Activated T-cell treated with anti-CD3 and anti-CD28 coated beads, Interleukin-2, amount 50 U/mL, for 1 hour (primary cell): ENCODE results near the gene SLC22A17.

Experiments
- DNase-seq: peaks from one replicate; pipeline ENCODE4 v3.0.0-alpha.2; 2020

SLC22A17 gene

GRCh38 chr14:23302290-23303225 is 50.1 kb downstream of the SLC22A17 start, which contains the start of gene PPP1R3E:
TSS of gene PPP1R3E (minus strand) at chr14:23302859. CDS start at chr14:23302576, 283 bp downstream.
- peak; percentile 85 for DNase-seq

- DNase-seq: no peak
Observed at GRCh38 chr14:23301969-23302289, 50.8 kb downstream of the SLC22A17 start.

GRCh38 chr14:23301288-23301968 is 51.3 kb downstream of the SLC22A17 start:
- DNase-seq: peak; percentile 98

GRCh38 chr14:23300687-23301223 is 51.9 kb downstream of the SLC22A17 start:
- peak; percentile 40 for DNase-seq

GRCh38 chr14:23299986-23300686 is 52.6 kb downstream of the SLC22A17 start:
- DNase-seq: no peak

- no peak for DNase-seq
Observed at GRCh38 chr14:23299211-23299957, 53.3 kb downstream of the SLC22A17 start.

GRCh38 chr14:23297611-23298277 is 54.9 kb downstream of the SLC22A17 start:
- DNase-seq: no peak

GRCh38 chr14:23297096-23297495 is 55.6 kb downstream of the SLC22A17 start:
- no peak for DNase-seq
